Keratinocyte (primary cell): ENCODE results near the gene MFRP. TPM values are rescaled to one million over a fixed set of nuclear protein-coding genes. Genes with fewer than 3 reads are reported as not detected.

Experiments used
- DNase-seq: peaks from one replicate; pipeline ENCODE4 v3.0.0-alpha.2; 2011; ENCODE audit warnings: low read depth, missing footprints, low spot score
- FAIRE-seq: peaks from 2 replicates; lab custom pipeline; 2011; peaks lifted over from hg19 to GRCh38; lab: Jason Lieb, UNC
- H2AFZ ChIP-seq: 2 replicates; pipeline ENCODE4 v1.6.0; 2012; ENCODE audit warnings: low read length, control low read depth, inconsistent platforms; ENCODE audit not compliant: control insufficient read depth
- H3K27ac ChIP-seq: 2 replicates; pipeline ENCODE4 v1.5.1; 2011; ENCODE audit warnings: low read length; ENCODE audit not compliant: control insufficient read depth, insufficient read depth
- H3K27me3 ChIP-seq: 3 replicates; pipeline ENCODE4 v1.6.0; 2011; ENCODE audit warnings: low read length; ENCODE audit not compliant: control insufficient read depth, insufficient read depth; ENCODE audit errors: extremely low read depth
- H3K36me3 ChIP-seq, 2 experiments: 2 replicates in 1 of 2; 3 replicates in 1 of 2; pipeline ENCODE4 v1.5.1; 2011; ENCODE audit warnings: low read length in 2 of 2, mild to moderate bottlenecking in 1 of 2; ENCODE audit not compliant: control insufficient read depth in 2 of 2, insufficient read depth in 2 of 2; ENCODE audit errors: extremely low read depth in 1 of 2
- H3K4me1 ChIP-seq: 3 replicates; pipeline ENCODE4 v1.5.1; 2011; ENCODE audit warnings: low read length; ENCODE audit not compliant: control insufficient read depth, insufficient read depth; ENCODE audit errors: extremely low read depth
- H3K4me2 ChIP-seq: 3 replicates; pipeline ENCODE4 v1.6.0; 2011; ENCODE audit warnings: low read depth, low read length; ENCODE audit not compliant: control insufficient read depth, insufficient read depth; ENCODE audit errors: extremely low read depth
- H3K4me3 ChIP-seq, 3 experiments: fragments of 200-600 bp in 1 of 3; sonication (generic) in 1 of 3; 2 replicates in 2 of 3; 3 replicates in 1 of 3; pipeline ENCODE4 v1.5.1; 2011 to 2016; ENCODE audit warnings: low read length in 3 of 3, mild to moderate bottlenecking in 3 of 3, control low read depth in 2 of 3, inconsistent platforms in 1 of 3, low read depth in 1 of 3, mixed read lengths in 1 of 3, mixed run types in 1 of 3, moderate library complexity in 1 of 3; ENCODE audit not compliant: control insufficient read depth in 2 of 3, insufficient read depth in 2 of 3; ENCODE audit errors: extremely low read depth in 1 of 3
- H3K79me2 ChIP-seq: 2 replicates; pipeline ENCODE4 v1.6.0; 2012; ENCODE audit warnings: low read length; ENCODE audit not compliant: control insufficient read depth, insufficient read depth
- H3K9ac ChIP-seq: 3 replicates; pipeline ENCODE4 v1.6.0; 2011; ENCODE audit warnings: low read length; ENCODE audit not compliant: control insufficient read depth, insufficient read depth; ENCODE audit errors: extremely low read depth
- H3K9me1 ChIP-seq: 3 replicates; pipeline ENCODE4 v1.6.0; 2011; ENCODE audit warnings: low read length; ENCODE audit not compliant: control insufficient read depth, insufficient read depth; ENCODE audit errors: extremely low read depth
- H3K9me3 ChIP-seq: 2 replicates; pipeline ENCODE4 v1.5.1; 2012; ENCODE audit warnings: low read depth, low read length; ENCODE audit not compliant: control insufficient read depth
- H4K20me1 ChIP-seq: 3 replicates; pipeline ENCODE4 v1.6.0; 2011; ENCODE audit warnings: low read length; ENCODE audit not compliant: control insufficient read depth, insufficient read depth; ENCODE audit errors: extremely low read depth
- EZH2 ChIP-seq: IDR thresholded peaks from one replicate; pipeline ENCODE4 v1.6.1; 2012; ENCODE audit warnings: inconsistent platforms, mild to moderate bottlenecking, low read length, moderate library complexity
- dilution Hi-C: fragments of 300-500 bp; cut with MboI; formaldehyde crosslinking; loops from one replicate; pipeline ENCODE4 v1.7.0; 2020; ENCODE audit warnings: low sequenced_read_pairs; ENCODE audit not compliant: extremely low pct_ligation_motif_present
- polyA plus RNA-seq, 5 experiments: library from polyadenylated mRNA; depleted of rRNA in 3 of 5; stranded (reverse) in 3 of 5; stranded (forward) in 1 of 5; unstranded in 1 of 5; fragments of >200 nt; gene quantifications; 1 replicate in 1 of 5; 2 replicates in 3 of 5; 3 replicates in 1 of 5; pipeline versions ENCODE4 v1.2.1 to v1.2.3, GENCODE V29; 2011 to 2012; ENCODE audit warnings: missing spikeins in 2 of 5, low read depth in 1 of 5, low replicate concordance in 1 of 5
- TF ChIP-seq, protein P1 (sequence below), 3 experiments: IDR thresholded peaks in 1 of 3; conservative IDR thresholded peaks in 1 of 3; optimal IDR thresholded peaks in 1 of 3; 2 replicates in 2 of 3; 3 replicates in 1 of 3; pipeline versions ENCODE3 to v1.5.1; 2011; ENCODE audit warnings: low read length in 3 of 3, mild to moderate bottlenecking in 3 of 3, moderate library complexity in 2 of 3, control low read depth in 1 of 3, inconsistent platforms in 1 of 3; ENCODE audit not compliant: insufficient read depth in 2 of 3; ENCODE audit errors: extremely low read depth in 1 of 3

The MFRP gene
- polyA plus RNA-seq, 1 donor (not counting 4 experiments of a cell fraction or from before 2014, with no cell fraction given) = not detected

DNA sequence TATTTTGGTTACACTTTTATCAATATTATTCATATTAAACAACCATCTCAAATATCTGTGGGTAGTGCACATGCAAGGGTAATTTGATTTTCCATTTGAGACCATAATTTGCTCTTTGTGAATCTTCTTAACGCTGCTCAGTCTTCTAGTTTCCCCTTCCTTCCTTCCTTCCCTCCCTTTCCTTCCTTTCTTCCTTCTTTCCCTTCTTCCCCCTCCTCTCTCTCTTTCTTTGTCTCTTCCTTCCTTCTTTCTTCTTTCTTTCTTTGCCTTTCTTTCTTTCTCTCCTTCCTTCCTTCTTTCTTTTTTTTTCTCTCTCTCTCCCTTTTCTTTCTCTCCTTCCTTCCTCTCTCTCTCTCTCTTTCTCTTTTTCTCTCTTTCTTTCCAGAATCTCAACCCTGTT, 16.3 kb downstream of the MFRP start:
- DNase-seq (no peak), FAIRE-seq (no peak)
- H3K9ac ChIP-seq = no peak overlapping the region
- H2AFZ ChIP-seq = no peak overlapping the region
- H3K27ac ChIP-seq = no peak overlapping the region
- H3K36me3 ChIP-seq = no peaks in the 10 kb centered on the region
- no peak overlapping the region for H3K4me2 ChIP-seq
- no peak overlapping the region for H3K4me3 ChIP-seq
- H3K79me2 ChIP-seq = peaks cover 7% of the 10 kb centered on the region
- dilution Hi-C loops = no loop called here
- TF ChIP-seq, protein P1, sequence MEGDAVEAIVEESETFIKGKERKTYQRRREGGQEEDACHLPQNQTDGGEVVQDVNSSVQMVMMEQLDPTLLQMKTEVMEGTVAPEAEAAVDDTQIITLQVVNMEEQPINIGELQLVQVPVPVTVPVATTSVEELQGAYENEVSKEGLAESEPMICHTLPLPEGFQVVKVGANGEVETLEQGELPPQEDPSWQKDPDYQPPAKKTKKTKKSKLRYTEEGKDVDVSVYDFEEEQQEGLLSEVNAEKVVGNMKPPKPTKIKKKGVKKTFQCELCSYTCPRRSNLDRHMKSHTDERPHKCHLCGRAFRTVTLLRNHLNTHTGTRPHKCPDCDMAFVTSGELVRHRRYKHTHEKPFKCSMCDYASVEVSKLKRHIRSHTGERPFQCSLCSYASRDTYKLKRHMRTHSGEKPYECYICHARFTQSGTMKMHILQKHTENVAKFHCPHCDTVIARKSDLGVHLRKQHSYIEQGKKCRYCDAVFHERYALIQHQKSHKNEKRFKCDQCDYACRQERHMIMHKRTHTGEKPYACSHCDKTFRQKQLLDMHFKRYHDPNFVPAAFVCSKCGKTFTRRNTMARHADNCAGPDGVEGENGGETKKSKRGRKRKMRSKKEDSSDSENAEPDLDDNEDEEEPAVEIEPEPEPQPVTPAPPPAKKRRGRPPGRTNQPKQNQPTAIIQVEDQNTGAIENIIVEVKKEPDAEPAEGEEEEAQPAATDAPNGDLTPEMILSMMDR (optimal IDR thresholded peaks at IDR 0.05 in 1 of 3, IDR thresholded peaks at IDR 0.05 in 1 of 3, conservative IDR thresholded peaks at IDR 0.05 in 1 of 3; ENCODE audit: extremely low read depth in 1 of 3, insufficient read depth in 2 of 3, low read length in 3 of 3) = no peak
- TF ChIP-seq EZH2 = no peak
- H3K9me3 ChIP-seq = no peaks in the 10 kb centered on the region
- H4K20me1 ChIP-seq = no peaks in the 10 kb centered on the region
- H3K9me1 ChIP-seq = no peaks in the 10 kb centered on the region
- peaks cover 9% of the 10 kb centered on the region for H3K4me1 ChIP-seq
- no peaks in the 10 kb centered on the region for H3K27me3 ChIP-seq

DNA sequence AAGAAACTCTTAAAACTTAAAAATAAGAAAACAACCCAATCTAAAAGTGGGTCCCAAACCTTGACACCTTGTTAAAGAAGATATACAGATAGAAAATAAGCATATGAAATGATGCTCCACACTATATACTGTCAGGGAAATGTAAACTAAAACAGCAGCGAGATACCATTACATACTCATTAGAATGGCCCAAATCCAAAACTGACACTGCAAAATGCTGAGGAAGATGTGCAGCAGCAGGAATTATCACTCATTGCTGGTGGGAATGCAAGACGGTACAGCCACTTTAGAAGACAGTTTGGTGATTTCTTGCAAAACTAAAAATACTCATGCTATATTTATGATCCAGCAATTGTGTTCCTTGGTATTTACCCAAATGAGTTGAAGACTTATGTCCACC, 17.2 kb downstream of the MFRP start:
- no peaks in the 10 kb centered on the region for H3K27me3 ChIP-seq
- no peaks in the 10 kb centered on the region for H3K9me1 ChIP-seq
- H3K36me3 ChIP-seq = no peaks in the 10 kb centered on the region
- H2AFZ ChIP-seq = no peak overlapping the region
- TF ChIP-seq, protein P1 (optimal IDR thresholded peaks at IDR 0.05 in 1 of 3, IDR thresholded peaks at IDR 0.05 in 1 of 3, conservative IDR thresholded peaks at IDR 0.05 in 1 of 3; ENCODE audit: extremely low read depth in 1 of 3, insufficient read depth in 2 of 3, low read length in 3 of 3) = no peak
- TF ChIP-seq EZH2 = no peak
- H3K4me1 ChIP-seq = peaks cover 4% of the 10 kb centered on the region
- FAIRE-seq (no peak), DNase-seq (no peak)
- no peaks in the 10 kb centered on the region for H3K9me3 ChIP-seq
- H3K4me3 ChIP-seq = no peak overlapping the region
- H3K4me2 ChIP-seq = no peak overlapping the region
- H3K9ac ChIP-seq = no peak overlapping the region
- H3K27ac ChIP-seq = no peak overlapping the region
- dilution Hi-C loops = no loop called here
- H4K20me1 ChIP-seq = no peaks in the 10 kb centered on the region
- H3K79me2 ChIP-seq = no peaks in the 10 kb centered on the region
